Left renal cortex interstitium (tissue), 4 donors: Measurements from ENCODE around the gene CHST15. TPM values are rescaled to one million over a fixed set of nuclear protein-coding genes. Genes with fewer than 3 reads are reported as not detected.
"Not testable (repeated sequence)": the region's sequence is repeated elsewhere in the genome, so short reads cannot be mapped to it uniquely, and the experiment has no call there.

Experiments
- DNase-seq, 4 donors: peaks; one replicate each; pipeline ENCODE4 v3.0.0-alpha.2; 2013; ENCODE audit warnings: low read depth in 4 of 4, low spot score in 2 of 4, missing footprints in 1 of 4
- polyA plus RNA-seq, 4 donors: library from polyadenylated mRNA; unstranded; fragments of 120-200 nt; gene quantifications; one replicate each; pipeline ENCODE4 v1.2.1, GENCODE V29; 2013; ENCODE audit not compliant: insufficient read length in 4 of 4

The CHST15 gene
- polyA plus RNA-seq, 4 donors = 16.3 to 20.9 (median 20.2) TPM

DNA sequence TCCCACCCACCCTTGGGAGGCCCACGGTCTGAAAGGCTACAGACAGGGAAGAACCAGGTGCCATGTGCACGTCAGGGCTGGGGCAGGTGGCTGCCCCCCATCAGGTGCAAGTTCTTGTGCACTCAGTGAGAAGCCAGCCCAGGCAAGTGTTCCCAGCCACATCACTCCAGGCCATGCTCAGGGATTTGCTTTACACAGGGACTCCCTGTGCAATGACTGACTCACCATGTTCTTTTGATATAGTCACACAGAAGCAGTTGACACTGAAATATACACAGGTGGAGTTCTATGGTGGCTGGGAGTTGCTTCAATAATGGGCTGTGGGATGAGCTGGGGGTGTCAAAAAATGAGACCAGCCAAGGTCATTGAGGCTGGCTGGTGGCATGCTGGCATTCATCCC, 8.0 kb upstream of the CHST15 start:
- no peak for DNase-seq

DNA sequence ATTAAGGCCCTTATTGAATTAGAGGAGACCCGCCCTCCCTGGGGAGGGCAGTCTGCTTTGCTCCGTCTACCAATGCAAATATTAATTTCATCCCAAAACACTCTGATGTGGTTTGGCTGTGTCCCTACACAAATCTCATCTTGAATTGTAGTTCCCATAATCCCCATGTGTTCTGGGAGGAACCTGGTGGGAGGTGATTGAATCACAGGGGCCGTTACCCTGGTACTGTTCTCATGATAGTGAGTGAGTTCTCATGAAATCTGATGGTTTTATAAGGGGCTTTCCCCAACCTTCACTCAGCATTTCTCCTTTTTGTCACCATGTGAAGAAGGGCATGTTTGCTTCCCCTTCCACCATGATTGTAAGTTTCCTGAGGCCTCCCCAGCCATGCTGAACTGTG, 7.3 kb upstream of the CHST15 start:
- not testable (repeated sequence) for DNase-seq

- DNase-seq = no peak
Measured at GRCh38 chr10:124100124-124100523, 6.7 kb upstream of the CHST15 start.

DNA sequence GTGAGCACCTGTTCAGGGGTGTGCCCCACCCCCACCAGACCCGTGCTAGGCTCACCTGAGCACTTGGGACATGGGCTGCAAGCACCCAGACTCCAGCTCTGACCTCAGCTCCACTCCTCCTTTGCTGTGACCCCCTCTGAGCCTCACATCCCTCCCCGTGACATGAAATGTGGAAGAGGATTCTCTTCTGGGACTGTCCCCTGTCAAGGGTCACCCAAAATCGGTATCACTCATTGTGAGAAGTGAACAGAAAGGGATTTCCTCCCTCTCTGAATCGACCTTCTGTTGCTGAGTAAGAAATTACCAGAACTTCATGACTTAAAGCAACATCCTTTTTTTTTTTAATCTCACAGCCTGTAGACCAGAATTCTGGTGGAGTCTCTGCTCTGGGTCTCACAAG, 6.2 kb upstream of the CHST15 start:
- no peak for DNase-seq

GRCh38 chr10:124098575-124098974, 5.2 kb upstream of the CHST15 start:
- DNase-seq = no peak

- DNase-seq = no peak
Measured at GRCh38 chr10:124097883-124098282, 4.5 kb upstream of the CHST15 start.

- no peak for DNase-seq
Measured at GRCh38 chr10:124096494-124096893, 3.1 kb upstream of the CHST15 start.

DNA sequence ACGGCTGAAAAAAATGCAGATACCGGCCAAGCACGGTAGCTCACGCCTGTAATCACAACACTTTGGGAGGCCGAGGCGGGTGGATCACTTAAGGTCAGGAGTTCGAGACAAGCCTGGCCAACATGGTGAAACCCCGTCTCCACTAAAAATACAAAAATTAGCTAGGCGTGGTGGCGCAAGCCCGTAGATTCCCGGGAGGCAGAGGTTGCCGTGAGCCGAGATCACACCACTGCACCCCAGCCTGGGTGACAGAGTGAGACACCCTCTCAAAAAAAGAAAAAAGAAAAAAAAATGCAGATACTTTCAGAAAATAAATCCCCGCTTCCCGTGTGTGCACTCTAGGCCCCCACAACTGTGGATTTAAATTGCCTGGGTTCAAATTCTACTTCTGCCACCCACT, 2.4 kb upstream of the CHST15 start:
- DNase-seq = not testable (repeated sequence)

DNA sequence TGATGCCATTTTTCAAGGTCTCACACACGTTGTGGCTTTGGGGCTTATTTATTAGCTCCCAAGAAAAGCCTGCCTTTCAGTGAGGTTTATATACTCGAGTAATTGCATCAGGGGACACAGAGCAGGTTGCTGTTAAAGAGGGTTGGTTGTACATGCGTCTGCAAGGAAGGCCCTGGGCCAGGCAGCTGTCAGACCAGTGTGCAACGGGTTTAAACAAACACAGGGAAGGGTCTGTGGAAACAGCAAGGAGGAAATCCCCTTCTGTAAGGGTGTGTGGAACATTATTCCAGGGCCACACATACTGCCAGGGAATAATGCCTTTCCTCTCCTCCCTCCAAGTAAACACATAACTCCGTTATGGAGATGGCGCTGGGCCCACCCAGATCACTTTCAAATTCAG, 1.7 kb upstream of the CHST15 start:
- DNase-seq = no peak

DNA sequence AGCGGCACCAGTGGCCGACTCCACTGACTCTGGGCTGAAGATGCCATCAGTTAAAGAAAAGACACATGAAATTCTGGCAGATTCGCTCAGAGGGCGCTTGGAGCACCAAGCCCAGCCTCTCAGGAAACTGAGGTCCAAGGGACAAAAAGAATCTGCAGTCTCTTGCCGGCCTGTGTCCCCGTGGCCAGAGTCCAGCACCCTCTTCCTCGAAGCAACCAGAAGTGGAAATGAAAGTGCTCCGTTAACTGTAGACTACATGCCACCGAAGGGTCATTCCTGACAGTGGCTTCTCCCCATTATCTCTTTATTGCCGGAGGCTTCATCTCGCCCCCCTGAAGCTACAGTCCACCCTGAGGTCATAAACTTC, 1.0 kb upstream of the CHST15 start:
- no peak for DNase-seq

DNA sequence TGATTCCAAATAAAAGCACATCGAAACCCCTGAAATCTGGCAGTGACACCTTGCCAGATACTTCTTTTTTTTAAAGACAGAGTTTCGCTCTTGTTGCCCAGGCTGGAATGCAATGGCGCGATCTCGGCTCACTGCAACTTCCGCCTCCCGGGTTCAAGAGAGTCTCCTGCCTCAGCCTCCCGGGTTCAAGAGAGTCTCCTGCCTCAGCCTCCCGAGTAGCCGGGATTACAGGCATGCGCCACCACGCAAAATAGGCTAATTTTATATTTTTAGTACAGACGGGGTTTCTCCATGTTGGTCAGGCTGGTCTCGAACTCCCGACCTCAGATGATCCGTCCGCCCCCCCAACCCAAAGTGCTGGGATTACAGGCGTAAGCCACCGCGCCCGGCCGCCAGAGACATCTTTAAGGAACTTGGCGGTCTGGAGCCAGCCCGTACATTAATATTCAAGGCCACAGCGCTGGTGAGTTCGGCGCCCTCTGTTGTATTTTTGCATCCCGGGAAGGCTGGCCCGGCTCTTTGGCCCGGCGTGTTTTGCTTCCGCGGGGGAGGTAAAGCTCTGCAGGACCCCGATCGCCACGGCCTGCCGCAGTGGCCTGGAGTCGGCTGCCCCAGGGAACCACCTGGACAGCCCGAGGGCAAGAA, 498 bp upstream of the CHST15 start:
- DNase-seq = not testable (repeated sequence)

- no peak for DNase-seq
Measured at GRCh38 chr10:124092250-124092859, 1.0 kb downstream of the CHST15 start.

- DNase-seq = no peak
Measured at GRCh38 chr10:124091646-124092249, 1.6 kb downstream of the CHST15 start.

GRCh38 chr10:124090601-124091209, 2.7 kb downstream of the CHST15 start:
- DNase-seq = no peak

GRCh38 chr10:124089859-124090258, 3.5 kb downstream of the CHST15 start:
- no peak for DNase-seq

DNA sequence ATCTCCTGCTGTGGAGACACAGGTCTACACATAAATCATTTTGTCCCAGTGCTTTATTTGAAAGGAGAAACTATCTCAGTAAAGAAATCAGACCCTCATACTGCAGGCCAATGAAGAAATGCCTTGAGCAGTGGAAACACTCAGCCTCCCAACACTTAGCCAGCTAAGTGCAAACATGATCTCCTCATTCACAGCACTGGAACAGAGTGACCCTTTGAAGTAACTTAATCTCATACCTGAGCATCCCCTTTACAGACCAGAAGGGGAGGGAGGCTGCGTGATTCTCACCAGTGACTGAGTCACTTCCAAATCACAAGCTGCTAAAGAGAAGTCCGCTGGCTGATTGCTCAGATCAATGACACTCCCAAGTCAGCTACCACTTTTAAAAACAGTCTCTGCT, 4.5 kb downstream of the CHST15 start:
- no peak for DNase-seq

- DNase-seq = no peak
Measured at GRCh38 chr10:124087672-124088634, 5.4 kb downstream of the CHST15 start.

- no peak for DNase-seq
Measured at GRCh38 chr10:124086787-124087671, 6.4 kb downstream of the CHST15 start.

- DNase-seq = no peak
Measured at GRCh38 chr10:124086097-124086710, 7.2 kb downstream of the CHST15 start.
